ENCODE measurements around the gene C1GALT1. TPM values are rescaled to one million over a fixed set of nuclear protein-coding genes. Genes with fewer than 3 reads are reported as not detected.
"Not testable (repeated sequence)": the region's sequence is repeated elsewhere in the genome, so short reads cannot be mapped to it uniquely, and the experiment has no call there.

C1GALT1 gene
- total and polyA plus RNA-seq, 5 experiments from 2014 or later: 41.7 to 72.6 (median 64.6) TPM

GRCh38 chr7:7223250-7223649 lies 40.9 kb downstream of the C1GALT1 start:
- POLR2A ChIA-PET: no interaction called here

GRCh38 chr7:7226407-7226806 lies 44.1 kb downstream of the C1GALT1 start:
- POLR2A ChIA-PET: no interaction called here
- DNase-seq: no peak
- peaks cover 9 to 45% (median 40%) of the 10 kb centered on the region in 4 donors for H3K4me1 Mint-ChIP-seq
- peak overlapping the region in 2 of 10 donors; percentile 7 to 15 for H3K27ac Mint-ChIP-seq
- no peak overlapping the region for H3K4me3 Mint-ChIP-seq
- H3K36me3 Mint-ChIP-seq: peaks cover 14 to 41% (median 39%) of the 10 kb centered on the region in 3 donors
- no peak for ATAC-seq
- peaks cover 1 to 21% (median 14%) of the 10 kb centered on the region in 9 donors for H3K9me3 Mint-ChIP-seq
- H3K27me3 Mint-ChIP-seq: no peaks in the 10 kb centered on the region

More at GRCh38 chr7:7223250-7223649, 40.9 kb downstream of the C1GALT1 start:
- ATAC-seq (no peak), DNase-seq (no peak)
- peaks cover 14 to 52% (median 38%) of the 10 kb centered on the region in 4 donors for H3K4me1 Mint-ChIP-seq
- peak overlapping the region in 1 of 10 donors; percentile 33 for H3K27ac Mint-ChIP-seq
- peaks cover under 1 to 49% (median 33%) of the 10 kb centered on the region in 3 donors for H3K36me3 Mint-ChIP-seq
- no peaks in the 10 kb centered on the region for H3K27me3 Mint-ChIP-seq
- no peak overlapping the region for H3K4me3 Mint-ChIP-seq
- H3K9me3 Mint-ChIP-seq: peaks cover 0 to 3% (median 0%) of the 10 kb centered on the region in 9 donors

GRCh38 chr7:7228472-7228871 lies 46.1 kb downstream of the C1GALT1 start:
- peaks cover 6 to 29% (median 18%) of the 10 kb centered on the region in 9 donors for H3K9me3 Mint-ChIP-seq
- H3K4me1 Mint-ChIP-seq: peaks cover 9 to 47% (median 43%) of the 10 kb centered on the region in 4 donors
- peaks cover 22 to 48% (median 48%) of the 10 kb centered on the region in 3 donors for H3K36me3 Mint-ChIP-seq
- no peak for ATAC-seq
- H3K4me3 Mint-ChIP-seq: no peak overlapping the region
- H3K27ac Mint-ChIP-seq: peak overlapping the region in 6 of 10 donors; percentile 3 to 44 (median 32)
- no peaks in the 10 kb centered on the region for H3K27me3 Mint-ChIP-seq
- DNase-seq: no peak
- POLR2A ChIA-PET: no interaction called here

GRCh38 chr7:7228967-7229366 lies 46.6 kb downstream of the C1GALT1 start:
- no peak overlapping the region for H3K4me3 Mint-ChIP-seq
- peaks cover 22 to 48% (median 47%) of the 10 kb centered on the region in 3 donors for H3K36me3 Mint-ChIP-seq
- POLR2A ChIA-PET: no interaction called here
- H3K9me3 Mint-ChIP-seq: peaks cover 6 to 29% (median 18%) of the 10 kb centered on the region in 9 donors
- H3K4me1 Mint-ChIP-seq: peaks cover 11 to 47% (median 44%) of the 10 kb centered on the region in 4 donors
- no peaks in the 10 kb centered on the region for H3K27me3 Mint-ChIP-seq
- no peak for ATAC-seq
- no peak for DNase-seq
- peak overlapping the region in 7 of 10 donors; percentile 6 to 82 (median 27) for H3K27ac Mint-ChIP-seq

- ATAC-seq: no peak
- POLR2A ChIA-PET: interaction anchor here (0.5 kb wide), 1 partner anchor 36 kb away, joined by 3 read pairs; no protein-coding TSS in a partner anchor
- H3K4me1 Mint-ChIP-seq: peaks cover 15 to 52% (median 40%) of the 10 kb centered on the region in 4 donors
- peak overlapping the region in 3 of 10 donors; percentile 4 to 68 (median 18) for H3K4me3 Mint-ChIP-seq
- H3K27ac Mint-ChIP-seq: peak overlapping the region in 3 of 10 donors; percentile 17 to 43 (median 39)
- H3K36me3 Mint-ChIP-seq: peaks cover 32 to 56% (median 51%) of the 10 kb centered on the region in 3 donors
- H3K9me3 Mint-ChIP-seq: peaks cover 5 to 29% (median 18%) of the 10 kb centered on the region in 9 donors
- peak in 2 of 10 donors; percentile 12 to 21 for DNase-seq
- H3K27me3 Mint-ChIP-seq: no peaks in the 10 kb centered on the region
These were observed 48.7 kb downstream of the C1GALT1 start for GRCh38 chr7:7231000-7231399.

GRCh38 chr7:7231865-7232264 lies 49.5 kb downstream of the C1GALT1 start:
- POLR2A ChIA-PET: interaction anchor here (1.5 kb wide), 1 partner anchor 10 kb away, joined by 3 read pairs; no protein-coding TSS in a partner anchor
- Mint-ChIP-seq H3K4me1 (peaks cover 16 to 58% (median 43%) of the 10 kb centered on the region in 4 donors), H3K4me3 (no peak overlapping the region), H3K9me3 (peaks cover 5 to 29% (median 18%) of the 10 kb centered on the region in 9 donors), H3K27ac (peak overlapping the region in 2 of 10 donors; percentile 15 to 39), H3K27me3 (no peaks in the 10 kb centered on the region), H3K36me3 (peaks cover 34 to 59% (median 57%) of the 10 kb centered on the region in 3 donors)
- DNase-seq (no peak), ATAC-seq (no peak)

GRCh38 chr7:7235347-7235746 lies 53.0 kb downstream of the C1GALT1 start:
- POLR2A ChIA-PET: no interaction called here
- peaks cover 2 to 19% (median 13%) of the 10 kb centered on the region in 9 donors for H3K9me3 Mint-ChIP-seq
- H3K36me3 Mint-ChIP-seq: peaks cover 38 to 80% (median 65%) of the 10 kb centered on the region in 3 donors
- no peak overlapping the region for H3K4me3 Mint-ChIP-seq
- H3K27me3 Mint-ChIP-seq: no peaks in the 10 kb centered on the region
- peak overlapping the region in 4 of 10 donors; percentile 2 to 12 (median 10) for H3K27ac Mint-ChIP-seq
- peaks cover 25 to 66% (median 48%) of the 10 kb centered on the region in 4 donors for H3K4me1 Mint-ChIP-seq
- DNase-seq (no peak), ATAC-seq (no peak)

- H3K9me3 Mint-ChIP-seq: peaks cover 2 to 12% (median 7%) of the 10 kb centered on the region in 9 donors
- no peaks in the 10 kb centered on the region for H3K27me3 Mint-ChIP-seq
- DNase-seq: no peak
- peaks cover 33 to 79% (median 60%) of the 10 kb centered on the region in 3 donors for H3K36me3 Mint-ChIP-seq
- no peak for ATAC-seq
- H3K4me3 Mint-ChIP-seq: no peak overlapping the region
- peaks cover 23 to 68% (median 51%) of the 10 kb centered on the region in 4 donors for H3K4me1 Mint-ChIP-seq
- H3K27ac Mint-ChIP-seq: peak overlapping the region in 5 of 10 donors; percentile 2 to 40 (median 12)
- POLR2A ChIA-PET: no interaction called here
These were observed 53.7 kb downstream of the C1GALT1 start for GRCh38 chr7:7236041-7236440.

GRCh38 chr7:7237201-7237977 lies 55.0 kb downstream of the C1GALT1 start:
- no peak overlapping the region for H3K4me3 Mint-ChIP-seq
- DNase-seq (no peak), ATAC-seq (no peak)
- H3K36me3 Mint-ChIP-seq: peaks cover 22 to 74% (median 51%) of the 10 kb centered on the region in 3 donors
- H3K27me3 Mint-ChIP-seq: no peaks in the 10 kb centered on the region
- POLR2A ChIA-PET: no interaction called here
- H3K9me3 Mint-ChIP-seq: no peaks in the 10 kb centered on the region
- peaks cover 22 to 68% (median 48%) of the 10 kb centered on the region in 4 donors for H3K4me1 Mint-ChIP-seq
- H3K27ac Mint-ChIP-seq: peak overlapping the region in 5 of 10 donors; percentile 5 to 55 (median 48)

- H3K36me3 Mint-ChIP-seq: peaks cover 28 to 79% (median 55%) of the 10 kb centered on the region in 3 donors
- peak overlapping the region in 1 of 10 donors; percentile 55 for H3K27ac Mint-ChIP-seq
- DNase-seq: no peak
- H3K4me3 Mint-ChIP-seq: no peak overlapping the region
- POLR2A ChIA-PET: no interaction called here
- H3K27me3 Mint-ChIP-seq: no peaks in the 10 kb centered on the region
- no peak for ATAC-seq
- peaks cover 24 to 72% (median 52%) of the 10 kb centered on the region in 4 donors for H3K4me1 Mint-ChIP-seq
- no peaks in the 10 kb centered on the region for H3K9me3 Mint-ChIP-seq
These were observed 55.6 kb downstream of the C1GALT1 start for GRCh38 chr7:7237978-7238267.

- H3K4me1 Mint-ChIP-seq: peaks cover 18 to 65% (median 53%) of the 10 kb centered on the region in 4 donors
- POLR2A ChIA-PET: no interaction called here
- peak overlapping the region in 4 of 10 donors; percentile 9 to 71 (median 24) for H3K27ac Mint-ChIP-seq
- DNase-seq (no peak), ATAC-seq (no peak)
- peaks cover 33 to 78% (median 58%) of the 10 kb centered on the region in 3 donors for H3K36me3 Mint-ChIP-seq
- H3K9me3 Mint-ChIP-seq: no peaks in the 10 kb centered on the region
- H3K27me3 Mint-ChIP-seq: no peaks in the 10 kb centered on the region
- no peak overlapping the region for H3K4me3 Mint-ChIP-seq
These were observed 57.0 kb downstream of the C1GALT1 start for GRCh38 chr7:7239346-7239745.

GRCh38 chr7:7242899-7243298 lies 60.6 kb downstream of the C1GALT1 start:
- DNase-seq (no peak), ATAC-seq (no peak)
- no peak overlapping the region for H3K4me3 Mint-ChIP-seq
- POLR2A ChIA-PET: interaction anchor here (0.6 kb wide), 1 partner anchor 8 kb away, joined by 5 read pairs; no protein-coding TSS in a partner anchor
- peaks cover 25 to 64% (median 45%) of the 10 kb centered on the region in 3 donors for H3K36me3 Mint-ChIP-seq
- peaks cover 8 to 66% (median 53%) of the 10 kb centered on the region in 4 donors for H3K4me1 Mint-ChIP-seq
- peak overlapping the region in 2 of 10 donors; percentile 65 to 68 for H3K27ac Mint-ChIP-seq
- no peaks in the 10 kb centered on the region for H3K27me3 Mint-ChIP-seq
- no peaks in the 10 kb centered on the region for H3K9me3 Mint-ChIP-seq

GRCh38 chr7:7245233-7245632 lies 62.9 kb downstream of the C1GALT1 start:
- peaks cover 15 to 46% (median 26%) of the 10 kb centered on the region in 3 donors for H3K36me3 Mint-ChIP-seq
- POLR2A ChIA-PET, H3K9me3 Mint-ChIP-seq, H3K4me3 Mint-ChIP-seq, H3K27me3 Mint-ChIP-seq, DNase-seq, ATAC-seq: not testable (repeated sequence)
- H3K4me1 Mint-ChIP-seq: peaks cover 4 to 72% (median 39%) of the 10 kb centered on the region in 4 donors
- peak overlapping the region in 1 of 10 donors; percentile 51 for H3K27ac Mint-ChIP-seq
